Measurements from ENCODE around the gene POLE.

The POLE gene

GRCh38 chr12:132735496-132735895, 48.4 kb upstream of the POLE start:
- TF ChIP-seq TAF1 (IDR thresholded peaks at IDR 0.05; ENCODE audit: low read depth) (no peak), NFIC (IDR thresholded peaks at IDR 0.05) (no peak), EGR1 (IDR thresholded peaks at IDR 0.05) (no peak), MAX (IDR thresholded peaks at IDR 0.05) (no peak), TEAD4 (IDR thresholded peaks at IDR 0.05) (no peak), FOXM1 (IDR thresholded peaks at IDR 0.05; ENCODE audit: borderline replicate concordance, low read depth) (no peak), TCF12 (IDR thresholded peaks at IDR 0.05; ENCODE audit: low read depth) (no peak), EP300 (IDR thresholded peaks at IDR 0.05; ENCODE audit: borderline replicate concordance) (no peak), USF1 (IDR thresholded peaks at IDR 0.05) (no peak), RAD21 (IDR thresholded peaks at IDR 0.05; ENCODE audit: low read depth) (no peak), ZBTB7A (IDR thresholded peaks at IDR 0.05; ENCODE audit: low read depth) (no peak), CEBPB (IDR thresholded peaks at IDR 0.05) (no peak), REST (IDR thresholded peaks at IDR 0.05; ENCODE audit: low read depth) (no peak), YY1 (IDR thresholded peaks at IDR 0.05; ENCODE audit: low read depth) (no peak), CREB1 (IDR thresholded peaks at IDR 0.05; ENCODE audit: low read depth) (no peak)

GRCh38 chr12:132734206-132734605, 47.1 kb upstream of the POLE start:
- TF ChIP-seq YY1 (IDR thresholded peaks at IDR 0.05; ENCODE audit: low read depth) (no peak), TEAD4 (IDR thresholded peaks at IDR 0.05) (no peak)

GRCh38 chr12:132731574-132731973, 44.4 kb upstream of the POLE start:
- TF ChIP-seq TEAD4 (IDR thresholded peaks at IDR 0.05) = no peak
- no peak for TF ChIP-seq TCF12 (IDR thresholded peaks at IDR 0.05; ENCODE audit: low read depth)
- TF ChIP-seq FOXM1 (IDR thresholded peaks at IDR 0.05; ENCODE audit: borderline replicate concordance, low read depth) = no peak
- TF ChIP-seq RAD21 (IDR thresholded peaks at IDR 0.05; ENCODE audit: low read depth) = no peak
- no peak for TF ChIP-seq USF1 (IDR thresholded peaks at IDR 0.05)
- TF ChIP-seq NFIC (IDR thresholded peaks at IDR 0.05) = no peak
- TF ChIP-seq REST (IDR thresholded peaks at IDR 0.05; ENCODE audit: low read depth) = no peak
- TF ChIP-seq CEBPB (IDR thresholded peaks at IDR 0.05) = no peak
- TF ChIP-seq YY1 (IDR thresholded peaks at IDR 0.05; ENCODE audit: low read depth) = no peak
- TF ChIP-seq ZBTB7A (IDR thresholded peaks at IDR 0.05; ENCODE audit: low read depth) = no peak
- TF ChIP-seq EP300 (IDR thresholded peaks at IDR 0.05; ENCODE audit: borderline replicate concordance) = no peak
- TF ChIP-seq MAX (IDR thresholded peaks at IDR 0.05) = no peak
- no peak for TF ChIP-seq EGR1 (IDR thresholded peaks at IDR 0.05)
- no peak for TF ChIP-seq CREB1 (IDR thresholded peaks at IDR 0.05; ENCODE audit: low read depth)
- no peak for TF ChIP-seq TAF1 (IDR thresholded peaks at IDR 0.05; ENCODE audit: low read depth)

- TF ChIP-seq ZBTB7A (IDR thresholded peaks at IDR 0.05; ENCODE audit: low read depth) = no peak
- no peak for TF ChIP-seq EGR1 (IDR thresholded peaks at IDR 0.05)
- TF ChIP-seq TAF1 (IDR thresholded peaks at IDR 0.05; ENCODE audit: low read depth) = no peak
- no peak for TF ChIP-seq REST (IDR thresholded peaks at IDR 0.05; ENCODE audit: low read depth)
- no peak for TF ChIP-seq EP300 (IDR thresholded peaks at IDR 0.05; ENCODE audit: borderline replicate concordance)
- no peak for TF ChIP-seq TEAD4 (IDR thresholded peaks at IDR 0.05)
- TF ChIP-seq CEBPB (IDR thresholded peaks at IDR 0.05) = no peak
- TF ChIP-seq FOXM1 (IDR thresholded peaks at IDR 0.05; ENCODE audit: borderline replicate concordance, low read depth) = no peak
These were observed 43.2 kb upstream of the POLE start for GRCh38 chr12:132730353-132730752.

Measured in Ishikawa (cell line).